PC-3 (cell line): Measurements from ENCODE around the gene SDC1.

Source experiments
- CTCF ChIP-seq: fragments of 300-600 bp; sonication (generic); conservative IDR thresholded peaks from 2 replicates; pipeline ENCODE4 v1.5.1; 2017; ENCODE audit warnings: antibody characterized with exemption, low read depth, mild to moderate bottlenecking, low read length
- EZH2 ChIP-seq: fragments of 300-600 bp; sonication (generic); IDR thresholded peaks from one replicate; pipeline ENCODE4 v1.6.1; 2017; ENCODE audit warnings: antibody characterized with exemption, mild to moderate bottlenecking, low read length; ENCODE audit not compliant: unreplicated experiment
- EZH2phosphoT487 ChIP-seq: fragments of 300-600 bp; sonication (generic); IDR thresholded peaks from 2 replicates; pipeline ENCODE4 v1.6.1; 2018; ENCODE audit warnings: mild to moderate bottlenecking, antibody characterized with exemption, low read length, borderline replicate concordance

DNA sequence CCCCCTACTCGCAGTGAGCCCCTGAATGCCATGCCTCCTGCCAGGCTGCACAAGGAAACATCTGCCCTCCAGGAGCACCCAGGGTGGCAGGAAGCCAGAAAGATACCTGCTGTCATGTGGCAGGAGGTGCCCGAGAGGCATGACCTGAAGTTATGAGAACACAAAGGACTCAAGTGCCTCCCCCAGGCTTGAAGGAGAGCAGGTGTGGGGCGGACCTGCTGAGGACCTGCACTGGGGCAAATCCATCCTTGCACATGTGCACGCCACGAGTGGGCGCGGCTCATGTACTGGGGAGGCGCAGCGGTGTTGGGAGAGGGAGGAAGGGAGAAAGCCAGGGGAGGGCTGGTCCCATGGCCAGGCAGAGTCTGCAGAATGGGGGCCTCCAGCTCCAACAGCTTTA lies 26.9 kb downstream of the SDC1 start:
- TF ChIP-seq CTCF (no peak), EZH2phosphoT487 (no peak), EZH2 (no peak)
